GM15510 (cell line): Measurements from ENCODE around the gene HMX3.

Experiments used
- POLR2A ChIP-seq: IDR thresholded peaks from 3 replicates; pipeline ENCODE4 v1.6.1; 2011; ENCODE audit warnings: borderline replicate concordance; ENCODE audit not compliant: insufficient read length; ENCODE audit errors: extremely low read depth

The HMX3 gene

DNA sequence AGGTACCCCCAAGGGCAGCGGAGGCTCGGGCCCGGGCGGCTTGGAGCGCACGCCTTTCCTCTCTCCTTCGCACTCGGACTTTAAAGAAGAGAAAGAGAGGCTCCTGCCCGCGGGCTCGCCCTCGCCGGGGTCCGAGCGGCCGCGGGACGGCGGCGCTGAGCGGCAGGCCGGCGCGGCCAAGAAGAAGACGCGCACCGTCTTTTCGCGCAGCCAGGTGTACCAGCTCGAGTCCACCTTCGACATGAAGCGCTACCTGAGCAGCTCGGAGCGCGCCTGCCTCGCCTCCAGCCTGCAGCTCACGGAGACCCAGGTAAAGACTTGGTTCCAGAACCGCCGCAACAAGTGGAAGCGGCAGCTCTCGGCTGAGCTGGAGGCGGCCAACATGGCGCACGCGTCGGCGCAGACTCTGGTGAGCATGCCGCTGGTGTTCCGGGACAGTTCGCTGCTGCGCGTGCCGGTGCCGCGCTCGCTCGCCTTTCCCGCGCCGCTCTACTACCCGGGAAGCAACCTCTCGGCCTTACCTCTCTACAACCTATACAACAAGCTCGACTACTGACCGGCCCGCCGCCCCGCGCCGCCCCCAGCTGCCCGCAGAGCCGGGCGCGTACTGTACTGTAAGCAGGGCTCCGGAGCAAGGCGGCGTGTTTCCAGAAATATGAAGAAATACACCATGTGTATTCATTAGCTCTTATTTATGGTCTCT, 13.9 kb downstream of the HMX3 start:
- no peak for TF ChIP-seq POLR2A

DNA sequence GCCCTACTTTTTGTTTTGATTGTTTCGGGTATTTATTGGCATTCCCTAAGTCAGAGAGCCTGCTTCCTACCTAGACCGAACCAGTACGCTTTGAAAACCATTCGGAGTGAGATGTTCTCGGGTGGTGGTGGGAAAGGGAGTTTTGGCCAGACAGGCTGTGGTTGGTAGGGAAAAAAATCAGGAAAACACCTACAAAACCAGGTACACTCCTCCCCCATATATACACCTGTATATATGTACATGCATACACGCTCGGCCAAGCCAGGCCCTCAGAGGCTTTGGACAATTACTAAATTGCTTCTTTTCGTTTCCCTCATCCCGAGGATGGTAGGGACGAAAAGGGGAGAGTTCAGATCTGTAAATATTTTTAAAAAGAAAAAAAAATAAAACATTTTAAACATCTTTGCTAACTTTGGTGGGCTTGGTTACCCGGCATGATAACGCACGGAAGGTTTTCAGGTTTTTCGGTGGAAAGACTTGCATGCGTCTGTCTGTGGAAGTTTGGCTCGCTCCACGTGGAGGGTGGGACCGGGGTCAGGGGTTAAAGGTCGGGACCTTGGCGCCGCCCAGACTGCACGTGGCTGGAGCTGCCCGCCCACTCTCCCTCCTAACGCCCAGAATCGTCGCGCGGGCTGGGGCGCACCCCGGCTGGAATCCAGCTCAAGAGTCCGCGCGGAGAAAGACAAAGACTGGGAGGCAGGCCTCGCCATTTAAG, 14.7 kb downstream of the HMX3 start:
- TF ChIP-seq POLR2A = no peak

DNA sequence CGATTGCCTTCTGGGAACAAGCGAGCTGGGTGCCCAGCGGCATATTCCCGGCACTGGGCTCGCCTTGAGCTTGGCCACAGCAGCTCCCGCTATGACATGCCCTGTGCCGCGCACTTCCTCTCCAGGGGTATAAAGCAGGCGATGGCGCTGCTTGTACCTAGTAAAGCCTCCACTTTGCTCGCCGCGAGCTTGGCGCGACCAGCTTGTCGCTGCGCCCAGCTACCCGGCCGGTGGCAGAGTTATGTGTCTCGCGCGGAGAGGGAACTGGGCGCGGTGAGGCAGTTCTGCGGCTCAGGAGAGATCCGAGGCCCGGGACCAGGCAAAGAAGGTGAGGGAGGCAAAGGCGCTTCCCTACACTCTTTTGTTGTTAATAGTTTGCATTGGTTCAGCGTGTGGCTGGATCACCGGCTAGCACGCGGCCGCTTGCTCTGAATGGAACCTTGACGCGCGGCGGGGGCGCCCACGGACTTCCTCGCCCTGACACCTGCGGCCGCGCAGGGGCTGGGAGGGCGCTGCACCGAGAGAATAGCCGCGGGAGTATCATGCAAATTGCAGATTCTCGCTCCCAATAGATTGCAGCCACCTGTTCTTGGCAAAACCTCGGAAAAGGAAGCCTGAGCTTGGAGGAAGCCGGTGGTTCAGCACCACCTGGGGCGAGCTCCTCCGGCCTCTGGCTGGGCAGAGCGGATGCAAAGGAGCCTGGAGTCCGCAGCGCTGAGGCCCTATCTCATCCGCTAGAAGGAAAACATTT, 15.4 kb downstream of the HMX3 start:
- TF ChIP-seq POLR2A = no peak

DNA sequence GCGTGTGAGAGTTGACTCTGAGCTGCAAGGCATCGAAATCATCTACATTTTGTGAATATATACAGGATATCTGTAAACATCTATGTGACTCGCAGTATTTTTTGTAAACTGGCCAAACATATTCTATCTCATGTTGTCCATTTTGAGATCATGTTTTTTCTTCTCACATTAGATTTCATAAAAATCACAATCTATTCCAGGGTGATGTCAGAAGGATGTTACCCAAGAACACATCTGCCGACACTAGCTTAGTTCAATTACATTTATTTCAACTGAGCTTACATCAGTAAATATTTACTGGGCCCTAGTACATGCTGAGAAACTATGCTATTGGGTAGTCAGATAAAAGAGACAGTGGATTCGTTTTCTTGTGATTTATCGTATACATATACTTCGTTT, 16.0 kb downstream of the HMX3 start:
- TF ChIP-seq POLR2A = no peak

DNA sequence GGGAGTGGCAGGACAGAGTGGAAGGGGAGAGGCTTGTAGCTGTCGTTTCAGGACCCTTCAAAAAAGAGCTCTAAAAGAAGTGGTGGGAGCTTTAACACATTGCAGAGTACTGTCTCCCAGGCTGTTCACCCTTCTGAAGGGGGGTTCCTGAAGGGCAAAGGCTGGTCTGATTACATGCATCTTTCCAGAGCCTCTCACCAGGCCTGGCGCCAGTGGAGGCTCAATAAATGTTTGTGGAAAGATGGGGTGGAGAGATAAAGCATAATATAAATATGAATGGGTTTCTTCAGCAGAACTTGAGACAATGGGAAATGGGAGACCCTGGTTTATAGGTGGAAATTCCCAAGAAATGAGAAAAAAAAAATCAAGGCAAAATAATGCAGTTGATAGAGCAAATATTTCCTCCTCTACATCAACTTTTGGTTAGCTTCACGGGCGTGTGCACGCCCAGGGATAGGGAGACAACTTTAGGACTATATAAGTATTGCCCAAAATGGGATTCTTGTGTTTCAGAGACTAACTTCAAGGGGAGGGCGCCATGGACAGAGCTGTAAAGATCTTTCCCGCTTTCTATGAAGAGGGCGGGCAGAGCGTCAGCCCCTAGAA, 17.8 kb downstream of the HMX3 start:
- TF ChIP-seq POLR2A = no peak

DNA sequence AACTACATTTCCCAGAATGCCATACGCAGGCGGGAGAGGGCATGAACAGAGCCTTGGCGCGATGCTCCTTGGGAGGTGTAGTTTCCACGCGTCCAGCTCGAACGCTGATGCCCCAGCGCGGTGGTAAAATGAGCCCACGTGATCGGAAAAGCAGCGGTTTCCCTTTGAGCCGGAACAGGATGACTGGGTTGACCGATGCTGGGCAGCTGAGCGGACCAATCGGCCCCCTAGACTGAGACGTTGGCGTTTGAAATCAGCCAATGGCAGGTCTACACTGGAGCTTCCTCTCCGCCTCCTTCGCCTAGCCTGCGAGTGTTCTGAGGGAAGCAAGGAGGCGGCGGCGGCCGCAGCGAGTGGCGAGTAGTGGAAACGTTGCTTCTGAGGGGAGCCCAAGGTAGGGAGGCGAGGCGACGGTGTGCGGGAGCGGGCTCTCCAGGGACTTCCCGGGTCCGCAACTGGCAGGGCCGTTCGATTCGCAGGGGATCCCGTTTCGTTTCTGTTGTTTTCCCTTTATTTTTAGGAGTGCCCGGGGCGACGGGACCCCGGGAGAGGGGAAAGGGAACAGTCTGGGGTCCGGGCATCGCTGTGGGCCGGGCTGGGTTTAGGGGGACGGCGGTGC, 18.4 kb downstream of the HMX3 start, which contains the start of gene BUB3:
Gene BUB3 (plus strand): TSS at position 311 of the 619 bp plus-strand sequence. CDS start 516 bp downstream, outside the sequence.
- peak; percentile 98 for TF ChIP-seq POLR2A

DNA sequence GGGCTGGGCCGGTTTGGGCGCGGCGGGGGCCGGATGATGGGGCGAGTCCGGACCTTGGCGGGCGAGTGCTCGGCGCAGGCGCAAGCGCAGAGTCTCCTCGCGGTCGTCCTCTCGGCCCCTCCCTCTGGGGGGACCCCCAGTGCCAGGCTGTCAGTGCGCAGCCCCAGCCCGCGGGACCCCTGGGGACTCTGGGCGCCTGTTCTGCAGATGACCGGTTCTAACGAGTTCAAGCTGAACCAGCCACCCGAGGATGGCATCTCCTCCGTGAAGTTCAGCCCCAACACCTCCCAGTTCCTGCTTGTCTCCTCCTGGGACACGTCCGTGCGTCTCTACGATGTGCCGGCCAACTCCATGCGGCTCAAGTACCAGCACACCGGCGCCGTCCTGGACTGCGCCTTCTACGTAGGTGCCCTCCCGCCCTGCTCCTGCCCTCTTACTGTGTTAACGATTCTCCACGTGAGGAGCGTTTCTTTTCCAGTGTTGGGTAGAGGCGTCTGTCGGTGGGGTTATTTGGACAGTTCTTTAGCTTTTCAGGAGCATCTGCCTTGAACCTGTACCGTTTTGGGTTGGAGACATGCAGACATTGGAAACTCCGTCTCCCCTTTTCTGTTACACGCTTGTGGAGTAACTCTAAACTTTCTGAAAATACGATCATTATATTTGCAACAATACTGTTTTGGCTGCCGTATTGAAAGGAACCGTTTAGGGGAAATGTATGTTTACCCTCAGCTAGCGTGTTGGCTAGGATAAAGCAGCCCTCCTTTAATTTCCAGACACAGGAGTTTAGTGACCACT, 19.1 kb downstream of the HMX3 start:
- TF ChIP-seq POLR2A = no peak

DNA sequence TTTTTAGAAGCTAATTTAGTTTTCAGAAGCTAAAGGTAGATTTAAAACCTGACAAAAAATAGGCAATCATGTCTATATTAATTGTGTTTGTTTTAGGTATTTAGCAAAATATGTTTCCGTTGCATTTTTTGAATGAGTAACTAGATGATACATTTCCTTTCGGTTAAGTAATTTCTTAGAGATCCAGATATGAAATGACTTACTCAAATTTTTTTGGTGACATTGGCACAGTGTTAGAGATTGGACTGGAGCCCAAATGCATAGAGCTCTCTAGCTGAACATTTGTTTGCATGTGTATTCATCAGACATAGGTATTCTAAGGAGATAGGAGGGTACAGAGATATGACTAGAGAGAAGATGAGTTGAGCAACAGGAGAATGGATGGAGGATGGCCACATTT, 20.3 kb downstream of the HMX3 start:
- no peak for TF ChIP-seq POLR2A

DNA sequence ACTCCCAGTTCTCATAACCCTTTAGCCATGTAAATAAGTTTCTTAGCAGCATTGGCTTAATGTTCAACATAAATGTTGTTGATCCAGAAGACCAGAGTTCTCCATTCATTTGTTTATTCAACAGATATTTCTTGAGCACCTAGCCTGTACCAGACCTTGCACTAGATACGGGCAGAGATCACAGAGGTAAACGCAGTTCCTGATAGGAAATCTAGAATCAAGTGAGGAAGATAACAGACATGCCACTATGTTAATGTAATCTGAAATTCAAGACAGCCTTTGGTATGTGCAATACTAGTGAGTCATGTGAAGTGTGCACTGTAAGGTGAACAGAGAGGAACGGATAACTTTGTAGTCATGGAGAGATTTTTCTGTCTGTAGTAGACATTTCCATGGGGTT, 21.4 kb downstream of the HMX3 start:
- no peak for TF ChIP-seq POLR2A

DNA sequence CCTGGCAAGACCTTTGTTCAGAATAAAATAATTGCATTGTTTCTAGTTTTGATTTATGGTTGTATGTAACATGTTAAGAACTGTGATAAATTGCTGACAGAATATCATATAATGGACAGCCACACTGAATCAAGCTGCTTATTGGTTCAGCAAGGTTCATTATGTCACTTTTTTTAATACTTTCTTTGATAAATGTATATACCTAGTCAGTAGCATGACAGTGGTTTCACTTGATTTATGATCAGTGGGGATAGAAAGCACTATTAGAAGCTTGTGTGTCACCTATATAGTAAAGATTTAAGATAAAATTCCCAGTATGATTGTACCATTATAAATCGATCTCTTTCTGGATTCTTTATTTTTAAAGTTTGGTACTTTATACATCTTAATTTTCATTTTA, 22.9 kb downstream of the HMX3 start:
- no peak for TF ChIP-seq POLR2A

DNA sequence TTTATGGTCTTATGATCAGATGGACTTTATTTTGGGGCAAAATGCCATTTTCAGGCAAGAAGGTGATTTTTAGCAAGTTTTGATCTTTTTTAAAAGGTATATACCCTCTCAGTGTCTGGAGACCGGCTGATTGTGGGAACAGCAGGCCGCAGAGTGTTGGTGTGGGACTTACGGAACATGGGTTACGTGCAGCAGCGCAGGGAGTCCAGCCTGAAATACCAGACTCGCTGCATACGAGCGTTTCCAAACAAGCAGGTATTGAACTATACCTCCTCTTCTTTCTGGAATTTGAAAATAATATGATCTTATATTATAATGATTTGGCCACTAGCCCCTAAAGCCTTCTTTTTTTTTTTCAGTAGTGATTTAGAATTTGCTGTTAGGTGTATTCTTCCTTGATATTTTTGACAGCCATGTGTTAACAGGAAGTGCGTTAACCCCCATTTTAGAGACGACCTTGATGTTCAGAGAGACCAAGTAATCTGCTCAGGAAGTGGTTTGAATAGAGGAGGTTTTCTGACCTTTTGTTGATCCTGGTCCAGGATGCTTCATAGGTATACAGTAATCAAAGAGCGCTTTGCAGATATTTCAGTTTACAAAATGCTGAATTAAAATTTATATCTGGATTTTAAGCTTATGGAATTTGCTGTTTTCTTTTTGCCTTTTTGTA, 24.7 kb downstream of the HMX3 start:
- no peak for TF ChIP-seq POLR2A

DNA sequence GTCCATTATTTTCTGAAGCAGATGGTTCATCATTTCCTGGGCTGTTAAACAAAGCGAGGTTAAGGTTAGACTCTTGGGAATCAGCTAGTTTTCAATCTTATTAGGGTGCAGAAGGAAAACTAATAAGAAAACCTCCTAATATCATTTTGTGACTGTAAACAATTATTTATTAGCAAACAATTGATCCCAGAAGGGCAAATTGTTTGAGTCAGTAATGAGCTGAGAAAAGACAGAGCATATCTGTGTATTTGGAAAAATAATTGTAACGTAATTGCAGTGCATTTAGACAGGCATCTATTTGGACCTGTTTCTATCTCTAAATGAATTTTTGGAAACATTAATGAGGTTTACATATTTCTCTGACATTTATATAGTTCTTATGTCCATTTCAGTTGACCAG, 28.5 kb downstream of the HMX3 start:
- TF ChIP-seq POLR2A = no peak

DNA sequence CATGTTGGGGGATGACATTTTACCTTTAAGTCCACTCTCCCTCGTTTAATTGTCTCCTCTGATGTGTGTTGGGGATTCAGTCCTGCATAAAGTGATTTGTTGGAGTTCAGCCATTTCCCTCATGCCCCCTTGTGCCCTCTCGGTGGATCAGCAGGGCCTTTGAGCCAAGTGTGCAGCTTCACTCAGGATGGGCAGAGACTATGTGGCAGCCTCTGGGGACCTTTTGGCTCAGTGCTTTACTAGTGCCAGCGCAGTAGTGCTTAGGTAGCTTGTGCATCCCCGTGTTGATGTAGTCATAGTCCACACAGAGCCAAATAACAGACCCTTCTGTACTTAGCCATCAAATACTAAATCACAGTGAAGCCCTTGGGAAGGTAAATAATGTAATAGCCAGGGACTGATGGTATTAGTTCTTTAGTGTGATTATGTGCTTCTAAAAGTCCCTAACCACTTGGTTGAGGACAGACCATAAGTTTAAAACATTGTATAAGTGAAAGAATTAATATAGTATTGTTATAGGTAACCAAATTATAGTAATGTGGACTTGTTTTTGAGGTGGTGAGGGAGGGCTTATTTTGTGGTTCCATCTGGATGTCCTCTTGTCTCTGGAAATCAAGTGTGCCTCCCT, 29.8 kb downstream of the HMX3 start:
- TF ChIP-seq POLR2A = no peak
